ENCODE results near the gene MSH3. TPM values are rescaled to one million over a fixed set of nuclear protein-coding genes. Genes with fewer than 3 reads are reported as not detected.

Gene MSH3
- total and polyA plus RNA-seq, 2 of the 8 experiments (the other 6 are each of a cell fraction or from before 2014, with no cell fraction given) = 3.6 to 22.6 TPM

- Histone ChIP-seq H3K4me1 (replicated peaks in 1 of 4; ENCODE audit: control insufficient read depth in 3 of 4, insufficient read depth in 4 of 4, low read length in 3 of 4) (no peaks in the 10 kb centered on the region), H3K18ac (ENCODE audit: extremely low read depth, low read length) (no peak overlapping the region), H2BK12ac (ENCODE audit: low read depth, low read length) (no peak overlapping the region), H4K20me1 (replicated peaks in 1 of 2; ENCODE audit: control insufficient read depth in 1 of 2, insufficient read depth in 2 of 2, low read length in 2 of 2) (peaks cover 0 to 2% of the 10 kb centered on the region in 2 experiments), H3K23me2 (ENCODE audit: low read depth, low read length) (no peaks in the 10 kb centered on the region), H3K36me3 (ENCODE audit: control insufficient read depth in 2 of 4, insufficient read depth in 4 of 4, low read length in 3 of 4) (no peaks in the 10 kb centered on the region), H3K79me1 (ENCODE audit: low read depth, low read length) (no peaks in the 10 kb centered on the region), H3K4me2 (ENCODE audit: insufficient read depth in 1 of 2, low read depth in 2 of 2, low read length in 2 of 2) (no peak overlapping the region), H2BK120ac (replicated peaks; ENCODE audit: low read depth, low read length) (no peak overlapping the region), H3K27ac (ENCODE audit: low read depth, low read length) (no peak overlapping the region), H3K56ac (replicated peaks; ENCODE audit: insufficient read length, low read depth, low read length) (no peak overlapping the region), H3K27me3 (replicated peaks in 1 of 4; ENCODE audit: control insufficient read depth in 3 of 4, extremely low read depth in 1 of 4, insufficient read depth in 3 of 4, low read length in 3 of 4) (no peaks in the 10 kb centered on the region), H2BK5ac (ENCODE audit: low read depth, low read length) (no peak overlapping the region), H2AK5ac (ENCODE audit: low read depth, low read length) (no peak overlapping the region), H3K14ac (ENCODE audit: insufficient read length) (no peak overlapping the region), H2AFZ (ENCODE audit: low read length) (no peak overlapping the region), H4K91ac (replicated peaks; ENCODE audit: insufficient read length, low read length) (no peak overlapping the region), H2BK20ac (ENCODE audit: low read length) (no peak overlapping the region), H3K9ac (replicated peaks in 1 of 4; ENCODE audit: extremely low read depth in 1 of 4, low read depth in 3 of 4, low read length in 3 of 4) (no peak overlapping the region), H3K4me3 (ENCODE audit: extremely low read depth in 1 of 4, insufficient read depth in 2 of 4, low read depth in 3 of 4, low read length in 4 of 4) (no peak overlapping the region), H3K9me3 (ENCODE audit: insufficient read depth in 2 of 2, low read depth in 1 of 2, low read length in 1 of 2) (no peaks in the 10 kb centered on the region), H4K5ac (ENCODE audit: insufficient read length, low read depth, low read length) (no peak overlapping the region), H2BK15ac (ENCODE audit: low read length) (no peak overlapping the region), H3K4ac (replicated peaks; ENCODE audit: insufficient read length, low read depth, low read length) (no peak overlapping the region), H3K23ac (ENCODE audit: insufficient read length) (no peak overlapping the region), H4K8ac (ENCODE audit: extremely low read depth, insufficient read depth, low read length) (no peak overlapping the region), H3K79me2 (ENCODE audit: control insufficient read depth in 1 of 2, insufficient read depth in 2 of 2, low read length in 2 of 2) (no peaks in the 10 kb centered on the region)
- FAIRE-seq = peak; percentile 7
- DNase-seq (ENCODE audit: low read depth in 1 of 2, low spot score in 2 of 2) = no peak
- ChIA-PET POLR2A (ENCODE audit: partially characterized antibody) (no interaction called here), CTCF (ENCODE audit: partially characterized antibody) (interaction anchor here (1.0 to 1.4 kb wide), 2 partner anchors 412 to 472 kb away, joined by 3 to 8 read pairs; no protein-coding TSS in a partner anchor)
- WGBS, 2 experiments (ENCODE audit: extremely low coverage in 1 of 2, insufficient coverage in 1 of 2, insufficient read length in 1 of 2, insufficient replicate concordance in 2 of 2, low coverage in 1 of 2, low lambda C conversion rate in 2 of 2, missing lambda C conversion rate in 1 of 2) = 93% methylated on average over 3 of the region's 3 CpGs; no CpG with 5 or more reads in 1 of the 2 experiments
- TF ChIP-seq SIRT6 (IDR thresholded peaks at IDR 0.05; ENCODE audit: low read length) (no peak), CBX5 (IDR thresholded peaks at IDR 0.05; ENCODE audit: low read depth, low read length) (no peak), E2F6 (IDR thresholded peaks at IDR 0.05) (no peak), SUZ12 (IDR thresholded peaks at IDR 0.05; ENCODE audit: low read length) (no peak), MAX (IDR thresholded peaks at IDR 0.05) (no peak), TAF1 (IDR thresholded peaks at IDR 0.05; ENCODE audit: low read depth, low read length) (no peak), FOSL1 (IDR thresholded peaks at IDR 0.05; ENCODE audit: insufficient read depth, low read depth, low read length) (no peak), CBX8 (IDR thresholded peaks at IDR 0.05; ENCODE audit: borderline replicate concordance, low read depth, low read length) (no peak), EGR1 (IDR thresholded peaks at IDR 0.05; ENCODE audit: borderline replicate concordance, low read depth, low read length) (no peak), TBP (IDR thresholded peaks at IDR 0.05; ENCODE audit: low read depth, low read length) (no peak), BACH1 (IDR thresholded peaks at IDR 0.05; ENCODE audit: low read length) (no peak), KDM5A (IDR thresholded peaks at IDR 0.05; ENCODE audit: low read length) (no peak), YY1 (IDR thresholded peaks at IDR 0.05; ENCODE audit: low read depth, low read length) (no peak), ZNF274 (IDR thresholded peaks at IDR 0.05; ENCODE audit: borderline replicate concordance, extremely low read depth, low read length) (no peak), HDAC6 (IDR thresholded peaks at IDR 0.05; ENCODE audit: low read depth, low read length) (no peak)
Measured at GRCh38 chr5:80695666-80696065, 41.2 kb downstream of the MSH3 start.

All from H1 (cell line).